ENCODE results near the gene CKB.

GRCh38 chr14:103474893-103475292, 47.7 kb downstream of the CKB start:
- TF ChIP-seq CTCF (IDR thresholded peaks at IDR 0.05) (no peak), POLR2A (IDR thresholded peaks at IDR 0.05) (no peak)
